Endothelial cell of coronary artery (primary cell): ENCODE results near the gene GCN1. TPM values are rescaled to one million over a fixed set of nuclear protein-coding genes. Genes with fewer than 3 reads are reported as not detected.

ENCODE experiments used
- total RNA-seq: library from RNA; depleted of rRNA; stranded (reverse); fragments of >200 nt; gene quantifications from 2 replicates; pipeline ENCODE4 v1.2.3, GENCODE V29; 2014

Gene GCN1, protein sequence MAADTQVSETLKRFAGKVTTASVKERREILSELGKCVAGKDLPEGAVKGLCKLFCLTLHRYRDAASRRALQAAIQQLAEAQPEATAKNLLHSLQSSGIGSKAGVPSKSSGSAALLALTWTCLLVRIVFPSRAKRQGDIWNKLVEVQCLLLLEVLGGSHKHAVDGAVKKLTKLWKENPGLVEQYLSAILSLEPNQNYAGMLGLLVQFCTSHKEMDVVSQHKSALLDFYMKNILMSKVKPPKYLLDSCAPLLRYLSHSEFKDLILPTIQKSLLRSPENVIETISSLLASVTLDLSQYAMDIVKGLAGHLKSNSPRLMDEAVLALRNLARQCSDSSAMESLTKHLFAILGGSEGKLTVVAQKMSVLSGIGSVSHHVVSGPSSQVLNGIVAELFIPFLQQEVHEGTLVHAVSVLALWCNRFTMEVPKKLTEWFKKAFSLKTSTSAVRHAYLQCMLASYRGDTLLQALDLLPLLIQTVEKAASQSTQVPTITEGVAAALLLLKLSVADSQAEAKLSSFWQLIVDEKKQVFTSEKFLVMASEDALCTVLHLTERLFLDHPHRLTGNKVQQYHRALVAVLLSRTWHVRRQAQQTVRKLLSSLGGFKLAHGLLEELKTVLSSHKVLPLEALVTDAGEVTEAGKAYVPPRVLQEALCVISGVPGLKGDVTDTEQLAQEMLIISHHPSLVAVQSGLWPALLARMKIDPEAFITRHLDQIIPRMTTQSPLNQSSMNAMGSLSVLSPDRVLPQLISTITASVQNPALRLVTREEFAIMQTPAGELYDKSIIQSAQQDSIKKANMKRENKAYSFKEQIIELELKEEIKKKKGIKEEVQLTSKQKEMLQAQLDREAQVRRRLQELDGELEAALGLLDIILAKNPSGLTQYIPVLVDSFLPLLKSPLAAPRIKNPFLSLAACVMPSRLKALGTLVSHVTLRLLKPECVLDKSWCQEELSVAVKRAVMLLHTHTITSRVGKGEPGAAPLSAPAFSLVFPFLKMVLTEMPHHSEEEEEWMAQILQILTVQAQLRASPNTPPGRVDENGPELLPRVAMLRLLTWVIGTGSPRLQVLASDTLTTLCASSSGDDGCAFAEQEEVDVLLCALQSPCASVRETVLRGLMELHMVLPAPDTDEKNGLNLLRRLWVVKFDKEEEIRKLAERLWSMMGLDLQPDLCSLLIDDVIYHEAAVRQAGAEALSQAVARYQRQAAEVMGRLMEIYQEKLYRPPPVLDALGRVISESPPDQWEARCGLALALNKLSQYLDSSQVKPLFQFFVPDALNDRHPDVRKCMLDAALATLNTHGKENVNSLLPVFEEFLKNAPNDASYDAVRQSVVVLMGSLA (N-terminal part only)
- total RNA-seq: 89.7 and 127 TPM in 2 replicates

DNA sequence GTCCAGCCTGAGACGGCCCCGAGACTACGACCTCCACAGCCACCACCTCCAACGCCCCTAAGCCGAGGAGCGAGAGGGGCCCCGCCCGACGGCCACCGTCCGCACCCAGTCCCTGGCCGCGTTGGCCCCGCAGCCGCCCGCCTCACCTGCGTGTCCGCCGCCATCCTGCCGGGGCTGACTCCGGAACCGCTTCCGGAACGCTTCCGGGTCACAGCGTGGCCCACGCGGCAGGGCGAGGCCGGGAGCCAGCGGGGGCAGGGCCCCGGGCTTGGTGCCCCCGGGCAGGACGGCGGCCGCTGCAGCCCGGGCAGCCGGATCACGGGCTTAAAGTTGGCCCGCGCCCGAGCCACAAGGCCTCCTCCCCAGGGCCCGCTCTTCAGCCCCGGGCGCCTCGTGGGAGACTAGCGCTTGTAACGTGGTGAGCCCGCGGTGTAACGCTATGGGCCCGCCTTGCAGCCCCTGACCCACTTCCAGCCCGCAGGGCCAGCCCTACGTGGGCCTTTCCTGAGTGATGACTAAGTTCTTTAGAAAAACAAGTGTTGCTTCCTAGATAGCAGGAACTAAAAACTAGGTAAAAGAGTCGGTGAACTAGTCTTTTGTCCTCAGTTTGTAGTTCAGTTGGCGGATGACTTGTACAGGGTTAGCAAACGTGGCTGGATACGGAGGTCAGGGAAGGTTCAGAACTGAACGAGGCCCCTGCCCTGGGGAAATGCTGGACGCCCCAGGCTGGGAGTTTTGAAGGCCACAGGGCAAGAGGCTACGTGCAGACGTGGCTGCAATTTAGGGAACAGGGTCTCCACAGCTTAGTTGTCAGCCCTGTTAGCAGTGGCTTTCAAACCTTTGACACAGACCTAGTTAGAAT lies at the start of gene GCN1:
TSS of gene GCN1 (minus strand) at position 182 of the 862 bp plus-strand sequence. CDS start at position 164, 18 bp downstream.

GRCh38 chr12:120116441-120116791 lies 78.1 kb downstream of the GCN1 start, which contains the start of gene RAB35:
Gene RAB35 (minus strand): TSS chr12:120116753. CDS start chr12:120116650, 103 bp downstream.

Other genes with a start within 250 kb of the GCN1 start
- not detected in 2 replicates for gene BICDL1, start 205.5 kb downstream of the GCN1 start, total RNA-seq
- 40.4 and 43.1 TPM in 2 replicates for gene RAB35, start 78.0 kb downstream of the GCN1 start, total RNA-seq
- gene RPLP0, start 6.4 kb upstream of the GCN1 start, total RNA-seq: 3,482 and 3,635 TPM in 2 replicates
- gene PXN, start 71.0 kb upstream of the GCN1 start, total RNA-seq: 50.7 and 66.5 TPM in 2 replicates
- gene RNU4-2, start 97.2 kb upstream of the GCN1 start, total RNA-seq: 157 and 735 TPM in 2 replicates
- gene RNU4-1, start 98.5 kb upstream of the GCN1 start, total RNA-seq: 118 and 465 TPM in 2 replicates
- 1.3 TPM in 2 replicates for gene SIRT4, start 107.6 kb upstream of the GCN1 start, total RNA-seq
- not detected in 2 replicates for gene PLA2G1B, start 133.1 kb upstream of the GCN1 start, total RNA-seq
- not detected in 2 replicates for gene MSI1, start 174.4 kb upstream of the GCN1 start, total RNA-seq
- gene COX6A1, start 243.4 kb upstream of the GCN1 start, total RNA-seq: 523 and 539 TPM in 2 replicates